Endothelial cell of umbilical vein (primary cell): Measurements from ENCODE around the gene KCND2. TPM values are rescaled to one million over a fixed set of nuclear protein-coding genes. Genes with fewer than 3 reads are reported as not detected.

Experiments used
- BruUV-seq: library from RNA; stranded (reverse); fragments of 400-500 nt; replicated peaks from 2 replicates; lab custom pipeline; 2021; lab: Mats Ljungman, UMichigan
- CTCF ChIA-PET: fragments of 300-600, 350-600 bp; sonication (Branson Sonifier 250); formaldehyde crosslinking; loops from one replicate; lab custom pipeline; 2021; ENCODE audit warnings: antibody characterized with exemption, inconsistent platforms; lab: Charles Lee
- POLR2A ChIA-PET: fragments of 300-600, 350-600 bp; sonication (Branson Sonifier 250); formaldehyde crosslinking; loops from one replicate; lab custom pipeline; 2021; ENCODE audit warnings: antibody characterized with exemption, inconsistent platforms; lab: Charles Lee
- DNase-seq: peaks from one replicate; pipeline ENCODE4 v3.0.0-alpha.2; 2011; ENCODE audit warnings: low read depth, low spot score
- FAIRE-seq: peaks from 2 replicates; lab custom pipeline; 2011; peaks lifted over from hg19 to GRCh38; lab: Jason Lieb, UNC
- H2AFZ ChIP-seq: 2 replicates; pipeline ENCODE4 v1.6.0; 2012; ENCODE audit warnings: low read depth, low read length, control low read depth, inconsistent platforms
- H3K27ac ChIP-seq: 2 replicates; pipeline ENCODE4 v1.5.1; 2011; ENCODE audit warnings: low read depth, mild to moderate bottlenecking, control low read depth, low read length, moderate library complexity; ENCODE audit not compliant: insufficient read depth
- H3K27me3 ChIP-seq, 2 experiments: 2 replicates each; pipeline versions ENCODE4 v1.6.0 to v1.6.1; 2011; ENCODE audit warnings: low read length in 2 of 2, mixed read lengths in 1 of 2; ENCODE audit not compliant: control insufficient read depth in 2 of 2, insufficient read depth in 2 of 2
- H3K36me3 ChIP-seq, 2 experiments: 2 replicates in 1 of 2; 3 replicates in 1 of 2; pipeline ENCODE4 v1.5.1; 2011; ENCODE audit warnings: low read length in 2 of 2, mild to moderate bottlenecking in 1 of 2, moderate library complexity in 1 of 2; ENCODE audit not compliant: control insufficient read depth in 2 of 2, insufficient read depth in 2 of 2; ENCODE audit errors: extremely low read depth in 1 of 2
- H3K4me1 ChIP-seq: 3 replicates; pipeline ENCODE4 v1.5.1; 2011; ENCODE audit warnings: mild to moderate bottlenecking, low read length; ENCODE audit not compliant: control insufficient read depth, insufficient read depth; ENCODE audit errors: extremely low read depth
- H3K4me2 ChIP-seq: 2 replicates; pipeline ENCODE4 v1.6.1; 2011; ENCODE audit warnings: low read length, control low read depth, mixed read lengths; ENCODE audit not compliant: insufficient read depth
- H3K4me3 ChIP-seq, 3 experiments: fragments of 200-600 bp in 1 of 3; sonication (generic), shearing (Covaris generic) in 1 of 3; replicated peaks in 1 of 3; 2 replicates each; pipeline ENCODE4 v1.5.1; 2011 to 2016; ENCODE audit warnings: control low read depth in 3 of 3, low read length in 3 of 3, mild to moderate bottlenecking in 2 of 3, inconsistent platforms in 1 of 3, low read depth in 1 of 3, moderate library complexity in 1 of 3; ENCODE audit not compliant: insufficient read depth in 1 of 3
- H3K79me2 ChIP-seq: 2 replicates; pipeline ENCODE4 v1.6.0; 2012; ENCODE audit warnings: low read length, inconsistent platforms; ENCODE audit not compliant: control insufficient read depth, insufficient read depth
- H3K9ac ChIP-seq: replicated peaks from 2 replicates; pipeline ENCODE3; 2011; ENCODE audit warnings: low read length, control low read depth; ENCODE audit not compliant: insufficient read depth; ENCODE audit errors: extremely low read depth
- H3K9me1 ChIP-seq: replicated peaks from 3 replicates; pipeline ENCODE4 v1.6.0; 2011; ENCODE audit warnings: mild to moderate bottlenecking, low read length; ENCODE audit not compliant: control insufficient read depth, insufficient read depth; ENCODE audit errors: extremely low read depth
- H3K9me3 ChIP-seq: replicated peaks from 2 replicates; pipeline ENCODE4 v1.5.1; 2012; ENCODE audit warnings: low read length, inconsistent platforms; ENCODE audit not compliant: control insufficient read depth, insufficient read depth
- H4K20me1 ChIP-seq: replicated peaks from 2 replicates; pipeline ENCODE3; 2011; ENCODE audit warnings: mild to moderate bottlenecking, low read length; ENCODE audit not compliant: control insufficient read depth, insufficient read depth; ENCODE audit errors: extremely low read depth
- EZH2 ChIP-seq: IDR thresholded peaks from 2 replicates; pipeline ENCODE4 v1.6.1; 2012; ENCODE audit warnings: borderline replicate concordance, low read depth, mild to moderate bottlenecking, moderate library complexity, low read length, inconsistent platforms; ENCODE audit not compliant: severe bottlenecking
- GATA2 ChIP-seq: IDR thresholded peaks from 2 replicates; pipeline ENCODE4 v1.7.0; 2011; ENCODE audit warnings: low read depth, mild to moderate bottlenecking, moderate library complexity, mixed read lengths, low read length; ENCODE audit not compliant: insufficient read length, insufficient read depth
- MYC ChIP-seq: IDR thresholded peaks from one replicate; pipeline ENCODE4 v1.6.1; 2011; ENCODE audit warnings: mild to moderate bottlenecking, low read depth, low read length
- POLR2A ChIP-seq: IDR thresholded peaks from 2 replicates; pipeline ENCODE4 v1.6.1; 2012; ENCODE audit warnings: low read depth, mild to moderate bottlenecking, control low read depth, low read length
- POLR2AphosphoS5 ChIP-seq: IDR thresholded peaks from 2 replicates; pipeline ENCODE4 v1.6.1; 2012; ENCODE audit warnings: low read depth, mild to moderate bottlenecking, control low read depth, low read length, moderate library complexity; ENCODE audit not compliant: insufficient read depth
- dilution Hi-C: fragments of 300-500 bp; cut with MboI; formaldehyde crosslinking; loops from one replicate; pipeline ENCODE4 v1.15.0; 2019; ENCODE audit warnings: low sequenced_read_pairs; ENCODE audit not compliant: extremely low pct_ligation_motif_present
- intact Hi-C: fragments of 100-400 bp; cut with micrococcal nuclease; formaldehyde crosslinking; loops from one replicate; pipeline ENCODE4 v1.10.0; 2022
- polyA plus RNA-seq, 4 experiments: library from polyadenylated mRNA; depleted of rRNA in 3 of 4; stranded (reverse) in 3 of 4; unstranded in 1 of 4; fragments of >200 nt; gene quantifications; 2 replicates each; pipeline versions ENCODE4 v1.2.1 to v1.2.3, GENCODE V29; 2011 to 2012; ENCODE audit warnings: missing spikeins in 1 of 4
- total RNA-seq: library from RNA; stranded (reverse); gene quantifications from 2 replicates; pipeline ENCODE4 v1.2.3, GENCODE V29; 2021
- TF ChIP-seq, protein P1 (sequence below), 2 donors: IDR thresholded peaks; 1 replicate in 1 of 2; 2 replicates in 1 of 2; pipeline ENCODE4 v1.5.1; 2011; ENCODE audit warnings: low read length in 2 of 2, mild to moderate bottlenecking in 2 of 2, moderate library complexity in 2 of 2, control low read depth in 1 of 2, inconsistent platforms in 1 of 2, low read depth in 1 of 2; ENCODE audit not compliant: insufficient read depth in 1 of 2; ENCODE audit errors: extremely low read depth in 1 of 2

Gene KCND2
- total and polyA plus RNA-seq, 2 donors (not counting 3 experiments of a cell fraction or from before 2014, with no cell fraction given) = not detected

DNA sequence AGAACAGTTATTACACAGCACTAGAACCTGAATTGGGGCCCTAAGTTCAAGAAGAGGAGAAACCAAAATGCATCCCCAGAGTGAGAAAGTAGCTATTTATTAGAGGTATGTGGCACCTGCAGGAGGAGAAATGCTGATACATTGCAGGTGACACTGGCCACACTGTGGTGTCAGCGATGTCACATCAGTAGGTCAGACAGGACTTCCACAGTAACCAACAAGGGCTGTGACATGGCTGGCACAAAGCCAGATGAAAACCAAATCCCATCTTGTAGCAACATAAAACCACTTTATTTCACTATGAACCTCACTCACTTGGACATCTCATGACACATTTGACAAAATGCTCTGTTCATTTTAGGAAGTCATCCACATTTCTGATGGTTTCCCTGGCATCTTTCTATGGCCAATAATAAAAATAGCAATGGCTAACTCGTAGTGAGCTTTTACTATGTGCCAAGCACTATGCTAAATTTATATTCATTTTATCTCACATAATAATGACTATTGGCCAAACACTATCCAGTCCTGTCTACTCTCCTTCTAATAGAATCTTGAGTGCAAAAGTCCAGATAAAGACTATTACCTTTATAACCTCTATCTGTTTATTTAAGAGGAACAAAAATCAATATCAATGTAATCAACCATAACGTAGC lies 430.7 kb downstream of the KCND2 start:
- H3K9me3 ChIP-seq = no peaks in the 10 kb centered on the region
- peaks cover 0 to 2% of the 10 kb centered on the region in 2 experiments for H3K27me3 ChIP-seq
- no peaks in the 10 kb centered on the region for H3K36me3 ChIP-seq
- no peak overlapping the region for H3K4me3 ChIP-seq
- BruUV-seq = no TSS peak
- no peaks in the 10 kb centered on the region for H3K79me2 ChIP-seq
- H3K4me1 ChIP-seq = no peaks in the 10 kb centered on the region
- no peaks in the 10 kb centered on the region for H4K20me1 ChIP-seq
- ChIA-PET CTCF (interaction anchor here (1.0 to 1.5 kb wide), 4 partner anchors 9 to 62 kb away, joined by 3 to 4 read pairs (median 4); no protein-coding TSS in a partner anchor), POLR2A (no interaction called here)
- H3K9me1 ChIP-seq = no peaks in the 10 kb centered on the region
- H2AFZ ChIP-seq = no peak overlapping the region
- H3K4me2 ChIP-seq = no peak overlapping the region
- no peak overlapping the region for H3K27ac ChIP-seq
- no peak for TF ChIP-seq MYC
- no peak for TF ChIP-seq EZH2
- TF ChIP-seq, protein P1, sequence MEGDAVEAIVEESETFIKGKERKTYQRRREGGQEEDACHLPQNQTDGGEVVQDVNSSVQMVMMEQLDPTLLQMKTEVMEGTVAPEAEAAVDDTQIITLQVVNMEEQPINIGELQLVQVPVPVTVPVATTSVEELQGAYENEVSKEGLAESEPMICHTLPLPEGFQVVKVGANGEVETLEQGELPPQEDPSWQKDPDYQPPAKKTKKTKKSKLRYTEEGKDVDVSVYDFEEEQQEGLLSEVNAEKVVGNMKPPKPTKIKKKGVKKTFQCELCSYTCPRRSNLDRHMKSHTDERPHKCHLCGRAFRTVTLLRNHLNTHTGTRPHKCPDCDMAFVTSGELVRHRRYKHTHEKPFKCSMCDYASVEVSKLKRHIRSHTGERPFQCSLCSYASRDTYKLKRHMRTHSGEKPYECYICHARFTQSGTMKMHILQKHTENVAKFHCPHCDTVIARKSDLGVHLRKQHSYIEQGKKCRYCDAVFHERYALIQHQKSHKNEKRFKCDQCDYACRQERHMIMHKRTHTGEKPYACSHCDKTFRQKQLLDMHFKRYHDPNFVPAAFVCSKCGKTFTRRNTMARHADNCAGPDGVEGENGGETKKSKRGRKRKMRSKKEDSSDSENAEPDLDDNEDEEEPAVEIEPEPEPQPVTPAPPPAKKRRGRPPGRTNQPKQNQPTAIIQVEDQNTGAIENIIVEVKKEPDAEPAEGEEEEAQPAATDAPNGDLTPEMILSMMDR (IDR thresholded peaks at IDR 0.05; ENCODE audit: extremely low read depth in 1 of 2, insufficient read depth in 1 of 2, low read depth in 1 of 2, low read length in 2 of 2) = no peak
- no peak for TF ChIP-seq GATA2
- no peak for TF ChIP-seq POLR2AphosphoS5
- no peak for TF ChIP-seq POLR2A
- DNase-seq = no peak
- FAIRE-seq = no peak
- dilution Hi-C loops = no loop called here
- H3K9ac ChIP-seq = no peak overlapping the region
- intact Hi-C loops = no loop called here
